ENCODE data around the gene PRDM7.
A peak's percentile ranks its signal among the peaks of the same experiment; 100 is the strongest.

The PRDM7 gene

GRCh38 chr16:90037276-90037675 is 39.9 kb downstream of the PRDM7 start:
- peaks cover 47% of the 10 kb centered on the region for H3K36me3 ChIP-seq (replicated peaks)

GRCh38 chr16:90035902-90036301 is 41.2 kb downstream of the PRDM7 start:
- Histone ChIP-seq H3K9me3 (no peaks in the 10 kb centered on the region), H3K27me3 (ENCODE audit: low read depth) (no peaks in the 10 kb centered on the region), H3K4me1 (no peaks in the 10 kb centered on the region), H3K36me3 (replicated peaks) (peaks cover 56% of the 10 kb centered on the region), H3K4me3 (no peak overlapping the region)
- in situ Hi-C loops (cut with MboI; ENCODE audit: low sequenced_read_pairs), result no loop called here
- DNase-seq (ENCODE audit: low spot score in 2 of 2), result no peak

More at GRCh38 chr16:90037276-90037675, 39.9 kb downstream of the PRDM7 start:
- no peak for DNase-seq (ENCODE audit: low spot score in 2 of 2)
- in situ Hi-C loops (cut with MboI; ENCODE audit: low sequenced_read_pairs), result no loop called here
- H3K9me3 ChIP-seq, result no peaks in the 10 kb centered on the region
- no peaks in the 10 kb centered on the region for H3K4me1 ChIP-seq
- H3K27me3 ChIP-seq (ENCODE audit: low read depth), result no peaks in the 10 kb centered on the region
- H3K4me3 ChIP-seq, result no peak overlapping the region

- Histone ChIP-seq H3K27me3 (ENCODE audit: low read depth) (no peaks in the 10 kb centered on the region), H3K4me3 (no peak overlapping the region), H3K9me3 (no peaks in the 10 kb centered on the region), H3K4me1 (no peaks in the 10 kb centered on the region), H3K36me3 (replicated peaks) (peaks cover 56% of the 10 kb centered on the region)
- no peak for DNase-seq (ENCODE audit: low spot score in 2 of 2)
- in situ Hi-C loops (cut with MboI; ENCODE audit: low sequenced_read_pairs), result no loop called here
Observed at GRCh38 chr16:90034504-90034903, 42.6 kb downstream of the PRDM7 start.

GRCh38 chr16:90033387-90033786 is 43.7 kb downstream of the PRDM7 start:
- no peaks in the 10 kb centered on the region for H3K9me3 ChIP-seq
- no peaks in the 10 kb centered on the region for H3K27me3 ChIP-seq (ENCODE audit: low read depth)
- H3K36me3 ChIP-seq (replicated peaks), result peaks cover 56% of the 10 kb centered on the region
- DNase-seq (ENCODE audit: low spot score in 2 of 2), result no peak
- in situ Hi-C loops (cut with MboI; ENCODE audit: low sequenced_read_pairs), result no loop called here
- H3K4me1 ChIP-seq, result no peaks in the 10 kb centered on the region
- no peak overlapping the region for H3K4me3 ChIP-seq

- in situ Hi-C loops (cut with MboI; ENCODE audit: low sequenced_read_pairs), result no loop called here
- DNase-seq (ENCODE audit: low spot score in 2 of 2), result no peak
Observed at GRCh38 chr16:90032674-90033331, 44.3 kb downstream of the PRDM7 start.

GRCh38 chr16:90031931-90032673 is 45.0 kb downstream of the PRDM7 start:
- H3K4me3 ChIP-seq, result no peak overlapping the region
- H3K9me3 ChIP-seq, result no peaks in the 10 kb centered on the region
- H3K27me3 ChIP-seq (ENCODE audit: low read depth), result no peaks in the 10 kb centered on the region
- peaks cover 50% of the 10 kb centered on the region for H3K36me3 ChIP-seq (replicated peaks)
- in situ Hi-C loops (cut with MboI; ENCODE audit: low sequenced_read_pairs), result no loop called here
- no peaks in the 10 kb centered on the region for H3K4me1 ChIP-seq
- peak in 1 of 2 experiments; percentile 27 for DNase-seq (ENCODE audit: low spot score in 2 of 2)

More at GRCh38 chr16:90032674-90033331, 44.3 kb downstream of the PRDM7 start:
- peaks cover 51% of the 10 kb centered on the region for H3K36me3 ChIP-seq (replicated peaks)
- no peaks in the 10 kb centered on the region for H3K9me3 ChIP-seq
- H3K4me1 ChIP-seq, result no peaks in the 10 kb centered on the region
- H3K4me3 ChIP-seq, result no peak overlapping the region
- H3K27me3 ChIP-seq (ENCODE audit: low read depth), result no peaks in the 10 kb centered on the region

- H3K4me1 ChIP-seq, result no peaks in the 10 kb centered on the region
- H3K9me3 ChIP-seq, result no peaks in the 10 kb centered on the region
- in situ Hi-C loops (cut with MboI; ENCODE audit: low sequenced_read_pairs), result no loop called here
- no peaks in the 10 kb centered on the region for H3K27me3 ChIP-seq (ENCODE audit: low read depth)
- H3K4me3 ChIP-seq, result no peak overlapping the region
- peaks cover 45% of the 10 kb centered on the region for H3K36me3 ChIP-seq (replicated peaks)
- peak in 1 of 2 experiments; percentile 43 for DNase-seq (ENCODE audit: low spot score in 2 of 2)
Observed at GRCh38 chr16:90031186-90031930, 45.8 kb downstream of the PRDM7 start.

GRCh38 chr16:90028985-90029384 is 48.1 kb downstream of the PRDM7 start:
- peaks cover 34% of the 10 kb centered on the region for H3K36me3 ChIP-seq (replicated peaks)
- no peaks in the 10 kb centered on the region for H3K27me3 ChIP-seq (ENCODE audit: low read depth)
- in situ Hi-C loops (cut with MboI; ENCODE audit: low sequenced_read_pairs), result no loop called here
- H3K4me3 ChIP-seq, result no peak overlapping the region
- no peaks in the 10 kb centered on the region for H3K4me1 ChIP-seq
- H3K9me3 ChIP-seq, result no peaks in the 10 kb centered on the region
- DNase-seq (ENCODE audit: low spot score in 2 of 2), result no peak

- Histone ChIP-seq H3K27me3 (ENCODE audit: low read depth) (no peaks in the 10 kb centered on the region), H3K9me3 (no peaks in the 10 kb centered on the region), H3K36me3 (replicated peaks) (peaks cover 23% of the 10 kb centered on the region), H3K4me3 (no peak overlapping the region), H3K4me1 (0 out of 2 replicates have a peak, but pooled peaks cover 5% of the 10 kb centered on the region)
- in situ Hi-C loops (cut with MboI; ENCODE audit: low sequenced_read_pairs), result no loop called here
- no peak for DNase-seq (ENCODE audit: low spot score in 2 of 2)
Observed at GRCh38 chr16:90027611-90028010, 49.5 kb downstream of the PRDM7 start.

- H3K27me3 ChIP-seq (ENCODE audit: low read depth), result no peaks in the 10 kb centered on the region
- in situ Hi-C loops (cut with MboI; ENCODE audit: low sequenced_read_pairs), result no loop called here
- DNase-seq (ENCODE audit: low spot score in 2 of 2), result no peak
- peaks cover 12% of the 10 kb centered on the region for H3K36me3 ChIP-seq (replicated peaks)
- no peaks in the 10 kb centered on the region for H3K9me3 ChIP-seq
- H3K4me3 ChIP-seq, result no peak overlapping the region
- H3K4me1 ChIP-seq, result peaks cover 16% of the 10 kb centered on the region
Observed at GRCh38 chr16:90026135-90026534, 51.0 kb downstream of the PRDM7 start.

- Histone ChIP-seq H3K9me3 (no peaks in the 10 kb centered on the region), H3K36me3 (replicated peaks) (peaks cover 5% of the 10 kb centered on the region; the same call in 1 of the 2 replicates), H3K4me3 (peak overlapping the region; percentile 56), H3K4me1 (peaks cover 22% of the 10 kb centered on the region), H3K27me3 (ENCODE audit: low read depth) (no peaks in the 10 kb centered on the region)
- no peak for DNase-seq (ENCODE audit: low spot score in 2 of 2)
- in situ Hi-C loops (cut with MboI; ENCODE audit: low sequenced_read_pairs), result no loop called here
Observed at GRCh38 chr16:90023078-90023447, 54.1 kb downstream of the PRDM7 start.

- H3K36me3 ChIP-seq (replicated peaks), result peaks cover 1% of the 10 kb centered on the region; the same call in 1 of the 2 replicates
- H3K27me3 ChIP-seq (ENCODE audit: low read depth), result no peaks in the 10 kb centered on the region
- in situ Hi-C loops (cut with MboI; ENCODE audit: low sequenced_read_pairs), result no loop called here
- peaks cover 22% of the 10 kb centered on the region for H3K4me1 ChIP-seq
- peak; percentile 88 to 96 for DNase-seq (ENCODE audit: low spot score in 2 of 2)
- H3K9me3 ChIP-seq, result no peaks in the 10 kb centered on the region
- peak overlapping the region; percentile 56 for H3K4me3 ChIP-seq
Observed at GRCh38 chr16:90022209-90023077, 54.7 kb downstream of the PRDM7 start.

GRCh38 chr16:90020838-90021382 is 56.2 kb downstream of the PRDM7 start:
- Histone ChIP-seq H3K9me3 (no peaks in the 10 kb centered on the region), H3K4me3 (no peak overlapping the region; the same call in 1 of the 2 replicates), H3K4me1 (peaks cover 22% of the 10 kb centered on the region), H3K27me3 (ENCODE audit: low read depth) (no peaks in the 10 kb centered on the region), H3K36me3 (replicated peaks) (no peaks in the 10 kb centered on the region)
- in situ Hi-C loops (cut with MboI; ENCODE audit: low sequenced_read_pairs), result no loop called here
- DNase-seq (ENCODE audit: low spot score in 2 of 2), result peak in 1 of 2 experiments; percentile 50

Measured in HAP-1 (cell line).